ENCODE results near the gene KHDC1L. TPM values are rescaled to one million over a fixed set of nuclear protein-coding genes. Genes with fewer than 3 reads are reported as not detected.
"Not testable (repeated sequence)": the region's sequence is repeated elsewhere in the genome, so short reads cannot be mapped to it uniquely, and the experiment has no call there.

The KHDC1L gene, protein sequence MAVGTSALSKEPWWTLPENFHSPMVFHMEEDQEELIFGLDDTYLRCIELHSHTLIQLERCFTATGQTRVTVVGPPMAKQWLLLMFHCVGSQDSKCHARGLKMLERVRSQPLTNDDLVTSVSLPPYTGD
- not detected for polyA plus RNA-seq (2013, experiment 1 of 2; ENCODE audit: insufficient read length)
- polyA plus RNA-seq (2013, experiment 2 of 2; ENCODE audit: insufficient read length) = not detected

- DNase-seq = no peak
Measured at GRCh38 chr6:73225396-73225795, at the start of gene KHDC1L. KHDC1L (minus strand) TSS chr6:73225496; CDS start chr6:73225408, 88 bp downstream.

GRCh38 chr6:73269296-73269695, 44.0 kb upstream of the KHDC1L start:
- DNase-seq = not testable (repeated sequence)

DNA sequence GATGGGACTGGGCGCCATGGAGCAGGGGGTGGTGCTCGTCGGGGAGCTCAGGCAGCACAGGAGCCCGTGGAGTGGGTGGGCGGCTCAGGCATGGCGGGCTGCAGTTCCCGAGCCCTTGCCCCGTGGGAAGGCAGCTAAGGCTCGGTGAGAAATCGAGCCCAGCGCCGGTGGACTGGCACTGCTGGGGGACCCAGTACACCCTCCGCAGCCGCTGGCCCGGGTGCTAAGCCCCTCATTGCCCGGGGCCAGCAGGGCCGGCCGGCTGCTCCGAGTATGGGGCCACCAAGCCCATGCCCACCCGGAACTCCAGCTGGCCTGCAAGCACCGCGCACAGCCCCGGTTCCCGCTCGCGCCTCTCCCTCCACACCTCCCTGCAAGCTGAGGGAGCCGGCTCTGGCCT, 43.6 kb upstream of the KHDC1L start:
- DNase-seq = not testable (repeated sequence)

GRCh38 chr6:73264446-73264845, 39.1 kb upstream of the KHDC1L start:
- no peak for DNase-seq

- peak; percentile 2 for DNase-seq
Measured at GRCh38 chr6:73263570-73263909, 38.2 kb upstream of the KHDC1L start.

DNA sequence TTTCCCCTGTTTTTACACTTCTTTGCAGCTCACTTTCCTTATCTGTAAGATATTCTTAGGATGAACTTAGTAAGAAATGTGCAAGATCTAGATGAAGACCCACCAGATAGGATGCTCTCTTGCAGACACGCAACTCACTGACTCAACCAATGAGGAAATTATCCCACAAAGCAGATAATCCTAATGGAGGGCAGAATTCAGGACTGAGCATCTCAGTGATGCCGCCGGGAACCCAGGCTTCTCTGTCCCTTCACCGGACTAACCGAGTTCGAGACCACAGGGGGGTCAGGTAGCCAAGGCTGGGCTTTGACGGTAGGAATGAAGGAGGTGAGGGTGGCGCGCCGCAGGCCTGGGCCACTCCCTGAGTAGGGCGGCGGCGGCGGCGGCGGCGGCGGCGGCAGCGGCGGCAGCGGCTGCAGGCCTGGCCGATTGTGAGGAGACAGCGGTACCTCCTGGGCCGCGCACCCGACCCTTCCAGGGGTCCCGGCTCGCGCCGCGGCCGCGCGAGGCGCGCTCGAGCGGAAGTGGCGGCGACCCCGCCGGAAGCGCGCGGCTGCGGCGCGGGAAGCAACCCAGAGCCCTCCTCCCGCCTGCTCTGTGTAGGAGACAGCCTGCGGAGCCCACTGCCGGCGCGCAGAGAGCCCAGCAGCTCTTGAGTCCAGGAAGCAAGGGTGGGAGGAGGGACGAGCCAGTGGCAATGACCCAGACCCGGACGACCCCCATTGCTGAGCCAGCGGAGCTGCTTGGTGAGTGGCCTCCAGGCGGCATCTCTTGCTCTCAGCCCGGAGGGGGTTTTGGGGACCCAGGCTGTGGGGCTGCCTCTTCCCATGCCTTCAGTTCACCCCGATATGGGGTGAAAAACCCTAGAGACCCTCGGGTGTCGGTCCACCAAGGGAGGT, 37.6 kb upstream of the KHDC1L start, which contains the start of gene KHDC1:
KHDC1 (minus strand) TSS at position 526 of the 899 bp plus-strand sequence. CDS start 20,679 bp downstream, outside the sequence.
- DNase-seq = peak; percentile 72

DNA sequence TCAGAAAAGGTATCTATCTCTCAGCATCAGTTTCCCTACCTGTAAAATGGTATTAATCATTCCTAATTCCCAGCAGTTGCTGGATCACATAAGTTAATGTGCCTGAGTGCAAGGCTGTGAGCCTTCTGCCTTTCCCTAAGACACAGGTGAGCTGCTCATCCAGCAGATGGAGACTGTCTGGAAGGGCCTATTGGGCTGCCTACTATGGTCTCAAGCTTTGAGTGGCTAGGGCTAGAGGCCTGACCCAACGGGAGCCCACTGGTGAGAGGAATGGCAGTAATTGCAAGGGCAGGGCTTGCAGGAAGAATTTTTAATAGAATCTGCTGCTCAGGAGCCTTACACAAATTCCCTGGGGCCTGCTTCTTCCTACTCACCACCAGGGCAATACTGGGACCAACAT, 33.4 kb upstream of the KHDC1L start:
- no peak for DNase-seq

DNA sequence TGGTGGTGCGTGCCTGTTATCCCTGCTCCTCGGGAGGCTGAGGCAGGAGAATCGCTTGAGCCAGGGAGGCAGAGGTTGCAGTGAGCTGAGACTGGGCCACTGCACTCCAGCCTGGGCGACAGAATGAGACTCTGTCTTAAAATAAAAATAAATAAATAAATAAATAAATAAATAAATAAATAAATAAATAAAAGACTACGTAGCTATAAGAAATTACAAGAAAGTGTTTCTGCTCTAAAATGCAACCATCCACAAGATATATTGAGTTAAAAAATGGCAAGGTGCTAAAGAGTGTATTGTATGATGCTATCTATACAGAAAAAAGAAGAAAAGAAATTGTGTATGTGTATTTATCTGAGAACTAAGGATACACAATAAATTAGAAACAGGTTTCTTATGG, 29.0 kb upstream of the KHDC1L start:
- not testable (repeated sequence) for DNase-seq

DNA sequence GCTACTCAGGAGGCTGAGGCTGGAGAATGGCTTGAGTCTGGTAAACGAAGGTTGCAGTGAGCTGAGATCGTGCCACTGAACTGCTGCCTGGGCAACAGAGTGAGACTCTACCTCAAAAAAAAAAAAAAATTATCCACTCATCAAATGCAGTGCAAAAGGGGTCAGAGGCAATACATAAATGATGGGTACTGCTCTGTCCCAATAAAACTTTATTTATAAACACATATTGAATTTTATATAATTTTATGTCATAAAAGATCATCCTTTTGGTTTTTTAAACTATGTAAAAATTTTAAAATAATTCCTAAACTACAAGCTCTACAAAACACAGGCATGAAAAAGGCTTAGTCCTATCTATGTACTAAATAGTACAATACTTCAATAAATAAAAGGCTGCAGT, 27.4 kb upstream of the KHDC1L start:
- no peak for DNase-seq

- DNase-seq = no peak
Measured at GRCh38 chr6:73250016-73250415, 24.7 kb upstream of the KHDC1L start.

DNA sequence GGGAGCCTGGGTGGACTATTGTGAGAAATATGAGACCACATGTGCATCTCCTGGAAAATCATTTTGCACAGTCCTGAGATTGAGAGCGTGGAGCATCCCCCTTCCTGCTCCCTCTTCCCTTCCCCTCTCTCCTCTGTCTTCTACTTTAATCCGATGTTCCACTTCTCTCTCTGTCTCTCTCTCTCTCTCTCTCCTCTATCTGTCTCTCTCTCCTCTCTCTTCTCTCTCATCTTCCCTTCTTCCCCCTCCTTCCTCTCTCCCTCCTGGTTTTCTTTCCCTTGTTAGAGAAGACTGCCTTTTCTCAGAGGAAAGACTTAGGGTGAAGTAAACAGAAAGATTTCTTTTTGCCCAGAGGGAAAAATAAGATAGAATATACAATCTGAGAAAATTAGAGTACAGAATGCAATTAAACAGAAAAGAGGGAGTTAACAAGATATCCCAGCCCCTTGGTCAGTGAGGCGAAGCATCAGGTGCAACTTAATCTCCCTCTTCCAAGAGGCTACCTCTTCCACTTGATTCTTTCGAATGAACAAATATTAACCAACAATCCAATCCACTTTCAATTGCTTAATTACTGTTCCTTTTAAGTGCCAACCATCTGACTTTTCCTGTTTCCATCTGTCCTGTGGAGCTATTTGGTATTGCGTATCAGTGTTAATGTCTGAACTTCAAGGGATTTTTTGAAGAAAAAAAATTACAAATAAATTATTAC, 23.1 kb upstream of the KHDC1L start:
- no peak for DNase-seq

GRCh38 chr6:73242001-73242400, 16.7 kb upstream of the KHDC1L start:
- DNase-seq = no peak

- no peak for DNase-seq
Measured at GRCh38 chr6:73240730-73241129, 15.4 kb upstream of the KHDC1L start.

GRCh38 chr6:73236144-73236750, 11.0 kb upstream of the KHDC1L start:
- DNase-seq = peak; percentile 91

DNA sequence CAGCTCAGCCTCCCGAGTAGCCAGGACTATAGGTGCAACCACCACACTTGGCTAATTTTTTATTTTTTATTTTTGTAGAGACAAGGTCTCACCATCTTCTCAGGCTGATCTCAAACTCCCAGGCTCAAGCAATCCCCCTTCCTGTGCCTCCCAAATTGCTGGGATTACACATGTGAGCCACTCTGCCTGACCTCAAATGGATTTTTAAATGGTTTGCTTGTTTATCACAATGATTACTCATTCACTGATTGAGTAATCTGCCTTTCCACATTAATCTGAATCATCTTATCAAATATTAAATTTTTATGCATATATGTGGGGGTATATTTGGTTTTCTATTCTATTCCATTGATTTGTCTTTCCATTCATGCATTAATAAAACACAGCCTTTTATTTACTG, 9.4 kb upstream of the KHDC1L start:
- peak; percentile 44 for DNase-seq

DNA sequence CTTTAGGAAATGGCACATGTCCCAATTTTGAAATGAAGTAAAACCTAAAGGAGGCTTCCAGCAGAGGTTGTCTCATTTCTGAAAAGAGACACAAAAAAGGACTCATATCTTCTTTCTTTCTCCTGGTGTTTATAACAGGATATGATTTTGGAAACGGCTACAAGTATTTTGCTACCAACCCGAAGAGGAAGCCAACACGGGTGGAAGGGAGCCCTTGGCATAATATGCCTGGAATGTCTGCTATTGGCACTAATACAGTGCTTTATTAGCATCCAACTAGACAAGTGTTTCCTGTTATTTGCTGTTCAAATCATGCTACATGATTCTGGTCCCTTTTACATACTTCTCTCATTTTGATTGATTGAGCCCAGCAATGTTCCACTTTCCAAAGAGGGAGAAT, 8.7 kb upstream of the KHDC1L start:
- DNase-seq = not testable (repeated sequence)

- no peak for DNase-seq
Measured at GRCh38 chr6:73233048-73233447, 7.8 kb upstream of the KHDC1L start.

DNA sequence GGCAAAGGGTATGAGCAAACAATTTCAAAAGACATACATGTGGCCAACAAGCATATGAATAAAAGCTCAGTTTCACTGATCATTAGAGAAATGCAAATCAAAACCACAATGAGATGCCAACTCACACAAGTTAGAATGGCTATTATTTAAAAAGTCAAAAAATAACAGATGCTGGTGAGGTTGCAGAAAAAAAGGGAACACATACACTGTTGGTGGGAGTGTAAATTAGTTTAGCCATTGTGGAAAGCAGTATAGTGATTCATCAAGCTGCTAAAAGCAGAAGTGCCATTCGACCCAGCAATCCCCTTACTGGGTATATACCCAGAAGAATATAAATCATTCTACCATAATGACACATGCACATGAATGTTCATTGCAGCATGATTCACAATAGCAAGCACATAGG, 6.7 kb upstream of the KHDC1L start:
- DNase-seq = peak; percentile 8

GRCh38 chr6:73227606-73228255, 2.4 kb upstream of the KHDC1L start:
- no peak for DNase-seq

DNA sequence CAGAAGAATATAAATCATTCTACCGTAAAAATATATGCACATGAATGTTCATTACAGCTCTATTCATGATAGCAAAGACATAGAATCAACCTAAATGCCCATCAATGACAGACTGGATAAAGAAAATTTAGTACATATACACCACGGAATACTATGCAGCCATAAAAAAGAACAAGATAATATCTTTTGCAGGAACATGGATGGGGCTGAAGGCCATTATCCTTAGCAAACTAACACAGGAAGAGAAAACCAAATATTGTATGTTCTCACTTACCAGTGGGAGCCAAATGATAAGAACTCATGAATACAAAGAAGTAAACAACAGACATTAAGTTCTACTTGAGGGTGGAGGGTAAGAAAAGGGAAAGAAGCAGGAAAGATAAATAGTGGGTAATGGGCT, 8.4 kb downstream of the KHDC1L start:
- DNase-seq = no peak

DNA sequence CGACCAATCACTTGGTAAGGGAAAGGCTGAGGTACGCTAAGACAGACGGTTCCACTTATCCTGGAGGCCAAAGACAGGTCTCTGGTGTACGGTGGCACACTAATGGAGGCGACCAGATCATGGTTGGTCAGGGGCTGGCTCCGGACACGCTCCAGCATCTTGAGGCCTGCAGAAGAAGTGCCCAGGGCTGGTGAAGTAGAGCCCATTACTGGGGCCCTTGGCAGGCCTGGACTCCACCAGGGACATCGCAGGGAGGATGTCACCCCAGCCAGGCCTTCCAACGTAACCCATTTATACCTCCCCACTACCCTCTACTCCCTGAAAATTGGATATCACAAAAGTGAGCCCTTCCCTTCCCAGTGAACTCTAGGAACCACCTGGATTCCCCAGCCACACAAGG, 16.2 kb downstream of the KHDC1L start:
- DNase-seq = no peak

DNA sequence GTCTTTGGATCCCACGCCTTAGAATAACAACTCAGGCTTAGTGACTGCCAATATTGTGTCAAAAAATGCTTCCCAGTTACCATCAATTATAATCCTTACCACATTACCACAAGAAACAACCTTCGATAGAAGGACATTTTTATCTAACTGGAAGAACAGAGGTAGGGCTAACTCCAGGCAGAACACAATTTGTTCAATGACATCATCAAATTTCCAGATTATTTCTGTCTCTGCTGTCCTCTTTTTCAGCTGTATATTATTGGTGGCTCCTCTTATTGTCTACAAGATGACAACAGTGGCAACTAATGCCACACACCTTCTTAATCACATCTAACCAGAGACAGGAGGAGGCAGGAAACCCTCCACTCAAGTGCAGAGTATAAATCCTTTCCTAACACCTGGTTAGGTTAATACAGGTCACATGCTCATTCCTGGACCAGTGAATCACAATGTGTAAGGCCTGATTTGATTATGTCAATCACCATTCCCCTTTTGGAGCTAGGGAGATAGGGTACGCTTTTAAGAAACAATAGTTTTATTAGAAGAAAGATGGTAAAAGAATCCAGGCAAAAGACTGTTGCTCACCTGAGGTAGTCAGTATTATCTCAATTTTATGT, 18.0 kb downstream of the KHDC1L start:
- DNase-seq = no peak

Data from fibroblast of skin of scalp (primary cell).